GM12878 (cell line): ENCODE data around the gene TGM5.

Experiments used
- CBX5 ChIP-seq: sonication (generic); IDR thresholded peaks from 2 replicates; pipeline ENCODE4 v1.6.1; 2016; ENCODE audit warnings: low read depth, moderate library complexity, mild to moderate bottlenecking, inconsistent platforms
- CHD4 ChIP-seq: fragments of 200-600 bp; sonication (generic); IDR thresholded peaks from 2 replicates; pipeline ENCODE4 v1.6.1; 2016; ENCODE audit warnings: mild to moderate bottlenecking
- CTCF ChIP-seq, 3 experiments: IDR thresholded peaks in 2 of 3; conservative IDR thresholded peaks in 1 of 3; 2 replicates each; pipeline ENCODE4 v1.5.1; 2011; ENCODE audit warnings: low read depth in 3 of 3, low read length in 3 of 3, mild to moderate bottlenecking in 3 of 3, control low read depth in 2 of 3, moderate library complexity in 2 of 3, inconsistent platforms in 1 of 3, mixed read lengths in 1 of 3; ENCODE audit not compliant: control insufficient read depth in 2 of 3, insufficient read depth in 1 of 3; ENCODE audit errors: extremely low read depth in 1 of 3
- EP300 ChIP-seq, 2 experiments: fragments of 150-350 bp in 1 of 2; IDR thresholded peaks; 2 replicates each; pipeline ENCODE4 v1.6.1; 2011 to 2012; ENCODE audit warnings: low read depth in 2 of 2, low read length in 2 of 2, borderline replicate concordance in 1 of 2, improper control_type of control experiment in 1 of 2, inconsistent platforms in 1 of 2; ENCODE audit not compliant: control insufficient read depth in 1 of 2
- EZH2 ChIP-seq: IDR thresholded peaks from 2 replicates; pipeline ENCODE4 v1.6.1; 2012; ENCODE audit warnings: low read depth, mild to moderate bottlenecking, control low read depth, inconsistent platforms, low read length, borderline replicate concordance; ENCODE audit not compliant: control insufficient read depth
- MTA3 ChIP-seq: IDR thresholded peaks from 2 replicates; pipeline ENCODE4 v1.6.1; 2012; ENCODE audit warnings: low read length, inconsistent platforms, borderline replicate concordance
- NFXL1 ChIP-seq: fragments of 450-650 bp; IDR thresholded peaks from 2 replicates; pipeline ENCODE4 v1.6.1; 2017; ENCODE audit warnings: antibody characterized with exemption, mild to moderate bottlenecking, borderline replicate concordance
- POLR2A ChIP-seq: IDR thresholded peaks from 2 replicates; pipeline ENCODE4 v1.6.1; 2011; ENCODE audit warnings: low read depth, mild to moderate bottlenecking, low read length
- RCOR1 ChIP-seq: conservative IDR thresholded peaks from 2 replicates; pipeline ENCODE4 v1.6.1; 2012; ENCODE audit warnings: low read depth, low read length, improper control_type of control experiment
- SREBF2 ChIP-seq: IDR thresholded peaks from 2 replicates; pipeline ENCODE4 v1.6.1; 2012; ENCODE audit warnings: mild to moderate bottlenecking, low read length

GRCh38 chr15:43241100-43241499, 25.6 kb downstream of the TGM5 start:
- TF ChIP-seq NFXL1 (no peak), RCOR1 (no peak), EP300 (IDR thresholded peaks at IDR 0.05; ENCODE audit: borderline replicate concordance in 1 of 2, control insufficient read depth in 1 of 2, low read depth in 2 of 2, low read length in 2 of 2) (no peak), CBX5 (no peak), MTA3 (no peak), EZH2 (no peak), POLR2A (no peak), CTCF (IDR thresholded peaks at IDR 0.05 in 2 of 3, conservative IDR thresholded peaks at IDR 0.05 in 1 of 3; ENCODE audit: control insufficient read depth in 2 of 3, extremely low read depth in 1 of 3, insufficient read depth in 1 of 3, low read depth in 3 of 3, low read length in 3 of 3) (no peak), SREBF2 (no peak), CHD4 (no peak)
